Endodermal cell (in vitro differentiated cells): Measurements from ENCODE around the gene CCDC24. TPM values are rescaled to one million over a fixed set of nuclear protein-coding genes. Genes with fewer than 3 reads are reported as not detected.

Source experiments
- DNase-seq: peaks from one replicate; pipeline ENCODE4 v3.0.0-alpha.2; 2017
- H3K27ac ChIP-seq: 2 replicates; pipeline ENCODE4 v1.5.1; 2013; ENCODE audit warnings: mild to moderate bottlenecking, low read depth, low read length, moderate library complexity
- H3K27me3 ChIP-seq: 2 replicates; pipeline ENCODE4 v1.6.1; 2013; ENCODE audit warnings: mild to moderate bottlenecking, low read length, moderate library complexity; ENCODE audit not compliant: insufficient read depth, control insufficient read depth, poor library complexity, severe bottlenecking
- H3K36me3 ChIP-seq: 2 replicates; pipeline ENCODE4 v1.7.0; 2013; ENCODE audit warnings: mild to moderate bottlenecking, low read length, moderate library complexity; ENCODE audit not compliant: control insufficient read depth, insufficient read depth
- H3K4me1 ChIP-seq: one replicate; pipeline ENCODE4 v1.7.0; 2013; ENCODE audit warnings: low read length; ENCODE audit not compliant: control insufficient read depth, insufficient read depth
- H3K4me3 ChIP-seq: 2 replicates; pipeline ENCODE4 v1.5.1; 2013; ENCODE audit warnings: mild to moderate bottlenecking, low read length, moderate library complexity
- H3K9ac ChIP-seq: 2 replicates; pipeline ENCODE4 v1.6.1; 2013; ENCODE audit warnings: mild to moderate bottlenecking, low read length, moderate library complexity; ENCODE audit not compliant: poor library complexity, severe bottlenecking; ENCODE audit errors: extremely low read depth
- H3K9me3 ChIP-seq: 2 replicates; pipeline ENCODE4 v1.6.1; 2013; ENCODE audit warnings: mild to moderate bottlenecking, low read length, moderate library complexity; ENCODE audit not compliant: control insufficient read depth
- H3K27ac Mint-ChIP-seq: 2 replicates; pipeline ENCODE4 v1.8.0; 2020; ENCODE audit warnings: mixed read lengths
- H3K27me3 Mint-ChIP-seq: 2 replicates; pipeline ENCODE4 v1.8.0; 2021; ENCODE audit warnings: mild to moderate bottlenecking, mixed read lengths; ENCODE audit not compliant: insufficient read depth
- H3K36me3 Mint-ChIP-seq: 2 replicates; pipeline ENCODE4 v1.8.0; 2020; ENCODE audit warnings: low read depth, mixed read lengths
- H3K4me1 Mint-ChIP-seq: 2 replicates; pipeline ENCODE4 v1.8.0; 2020; ENCODE audit warnings: mixed read lengths
- H3K4me3 Mint-ChIP-seq: 2 replicates; pipeline ENCODE4 v1.8.0; 2020; ENCODE audit warnings: mild to moderate bottlenecking, moderate library complexity, mixed read lengths
- H3K9me3 Mint-ChIP-seq: 2 replicates; pipeline ENCODE4 v1.8.0; 2020; ENCODE audit warnings: mild to moderate bottlenecking, mixed read lengths
- WGBS, 2 experiments: methylation state at CpG; one replicate each; pipeline versions ENCODE4 v1.1.5 to v1.1.7; 2013; ENCODE audit warnings: missing lambda C conversion rate in 2 of 2, mixed read lengths in 1 of 2; ENCODE audit not compliant: insufficient coverage in 1 of 2, insufficient read length in 1 of 2; 5-methylcytosine and 5-hydroxymethylcytosine counted together
- total RNA-seq, 2 donors: library from RNA; stranded (reverse); fragmentation: NEBNext Ultra II Directional in 1 of 2; extraction: Animal tissue kit (Norgen Biotek cat#: 25700) in 1 of 2; gene quantifications; 2 replicates in 1 of 2; 3 replicates in 1 of 2; pipeline ENCODE4 v1.2.1, GENCODE V29; 2021
- TF ChIP-seq, protein P1 (sequence below): fragments of 200-600 bp; sonication (generic); conservative IDR thresholded peaks from 2 replicates; pipeline ENCODE4 v1.5.0; 2021; ENCODE audit warnings: antibody characterized with exemption, mild to moderate bottlenecking

Gene CCDC24
- total RNA-seq, 2 donors from 2014 or later = 26.6 to 31.1 TPM

DNA sequence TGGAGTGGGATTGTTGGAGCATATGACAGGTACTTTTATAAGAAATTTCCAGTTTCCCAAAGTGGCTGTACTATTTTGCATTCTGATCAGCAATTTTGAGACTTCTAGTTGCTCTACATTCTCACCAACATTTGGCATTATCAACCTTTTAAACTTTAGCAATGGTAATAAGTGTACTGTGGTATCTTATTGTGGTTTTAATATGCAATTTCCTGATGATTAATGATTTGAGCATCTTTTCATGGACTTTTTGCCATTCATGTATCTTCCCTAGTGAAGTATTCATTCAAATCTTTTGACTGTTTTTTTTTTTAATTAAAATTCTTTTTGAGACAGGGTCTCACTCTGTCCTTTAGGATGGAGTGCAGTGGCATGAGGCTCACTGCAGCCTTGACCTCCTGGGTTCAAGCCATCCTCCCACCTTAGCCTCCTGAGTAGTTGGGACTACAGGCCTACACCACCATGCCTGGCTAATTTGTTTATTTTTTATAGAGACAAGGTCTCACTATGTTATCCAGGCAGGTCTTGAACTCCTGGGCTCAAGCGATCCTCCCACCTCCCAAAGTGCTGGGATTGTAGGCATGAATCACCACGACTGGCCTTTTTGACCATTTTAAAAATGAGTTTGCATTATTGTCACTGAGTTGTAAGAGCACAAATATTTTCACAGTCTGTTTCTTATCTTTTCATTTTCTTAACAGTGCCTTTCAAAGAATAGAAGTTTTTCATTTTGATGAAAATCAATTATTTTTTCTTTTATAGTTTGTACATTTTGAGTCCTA, 47.7 kb downstream of the CCDC24 start:
- DNase-seq = no peak
- Histone ChIP-seq H3K4me3 (no peak overlapping the region), H3K27me3 (no peaks in the 10 kb centered on the region), H3K27ac (no peak overlapping the region), H3K9ac (no peak overlapping the region), H3K36me3 (no peaks in the 10 kb centered on the region), H3K9me3 (no peaks in the 10 kb centered on the region), H3K4me1 (peaks cover 6% of the 10 kb centered on the region)
- no peak overlapping the region for H3K27ac Mint-ChIP-seq
- H3K4me3 Mint-ChIP-seq = no peak overlapping the region
- TF ChIP-seq, protein P1, sequence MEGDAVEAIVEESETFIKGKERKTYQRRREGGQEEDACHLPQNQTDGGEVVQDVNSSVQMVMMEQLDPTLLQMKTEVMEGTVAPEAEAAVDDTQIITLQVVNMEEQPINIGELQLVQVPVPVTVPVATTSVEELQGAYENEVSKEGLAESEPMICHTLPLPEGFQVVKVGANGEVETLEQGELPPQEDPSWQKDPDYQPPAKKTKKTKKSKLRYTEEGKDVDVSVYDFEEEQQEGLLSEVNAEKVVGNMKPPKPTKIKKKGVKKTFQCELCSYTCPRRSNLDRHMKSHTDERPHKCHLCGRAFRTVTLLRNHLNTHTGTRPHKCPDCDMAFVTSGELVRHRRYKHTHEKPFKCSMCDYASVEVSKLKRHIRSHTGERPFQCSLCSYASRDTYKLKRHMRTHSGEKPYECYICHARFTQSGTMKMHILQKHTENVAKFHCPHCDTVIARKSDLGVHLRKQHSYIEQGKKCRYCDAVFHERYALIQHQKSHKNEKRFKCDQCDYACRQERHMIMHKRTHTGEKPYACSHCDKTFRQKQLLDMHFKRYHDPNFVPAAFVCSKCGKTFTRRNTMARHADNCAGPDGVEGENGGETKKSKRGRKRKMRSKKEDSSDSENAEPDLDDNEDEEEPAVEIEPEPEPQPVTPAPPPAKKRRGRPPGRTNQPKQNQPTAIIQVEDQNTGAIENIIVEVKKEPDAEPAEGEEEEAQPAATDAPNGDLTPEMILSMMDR = no peak
- WGBS, 2 experiments = 94 to 100% methylated on average over 1 to 2 of the region's 2 CpGs
- no peaks in the 10 kb centered on the region for H3K36me3 Mint-ChIP-seq
- H3K4me1 Mint-ChIP-seq = peaks cover 10% of the 10 kb centered on the region
- no peaks in the 10 kb centered on the region for H3K9me3 Mint-ChIP-seq
- H3K27me3 Mint-ChIP-seq = peaks cover 4% of the 10 kb centered on the region

DNA sequence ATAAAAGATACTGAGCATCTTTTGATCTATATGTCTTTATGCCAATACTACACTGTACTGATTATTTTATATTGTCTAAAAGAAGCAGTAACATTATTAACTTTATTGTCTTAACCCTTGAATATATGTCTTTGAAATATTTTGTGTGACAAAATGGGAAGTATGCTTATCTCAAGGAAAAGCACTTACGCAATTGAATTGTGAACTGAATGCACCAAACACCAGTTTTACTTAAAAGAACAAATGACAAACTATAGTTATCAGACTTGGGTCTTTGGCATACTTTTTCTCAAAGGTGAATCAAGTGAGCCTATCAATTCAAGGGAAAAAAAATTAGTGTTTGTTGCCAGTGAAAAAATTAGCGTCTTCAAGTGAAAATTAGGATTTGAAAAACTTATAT, 49.0 kb downstream of the CCDC24 start:
- no peaks in the 10 kb centered on the region for H3K27me3 ChIP-seq
- no peak for DNase-seq
- H3K4me1 Mint-ChIP-seq = peaks cover 12% of the 10 kb centered on the region
- H3K9me3 Mint-ChIP-seq = no peaks in the 10 kb centered on the region
- 83 to 97% methylated on average over 1 to 2 of the region's 2 CpGs for WGBS, 2 experiments
- no peak overlapping the region for H3K4me3 Mint-ChIP-seq
- H3K4me3 ChIP-seq = no peak overlapping the region
- peaks cover 12% of the 10 kb centered on the region for H3K27me3 Mint-ChIP-seq
- H3K36me3 Mint-ChIP-seq = no peaks in the 10 kb centered on the region
- H3K27ac Mint-ChIP-seq = no peak overlapping the region
- no peak overlapping the region for H3K27ac ChIP-seq
- no peaks in the 10 kb centered on the region for H3K36me3 ChIP-seq
- H3K9ac ChIP-seq = no peak overlapping the region
- TF ChIP-seq, protein P1 = no peak
- no peaks in the 10 kb centered on the region for H3K9me3 ChIP-seq
- H3K4me1 ChIP-seq = peaks cover 6% of the 10 kb centered on the region

DNA sequence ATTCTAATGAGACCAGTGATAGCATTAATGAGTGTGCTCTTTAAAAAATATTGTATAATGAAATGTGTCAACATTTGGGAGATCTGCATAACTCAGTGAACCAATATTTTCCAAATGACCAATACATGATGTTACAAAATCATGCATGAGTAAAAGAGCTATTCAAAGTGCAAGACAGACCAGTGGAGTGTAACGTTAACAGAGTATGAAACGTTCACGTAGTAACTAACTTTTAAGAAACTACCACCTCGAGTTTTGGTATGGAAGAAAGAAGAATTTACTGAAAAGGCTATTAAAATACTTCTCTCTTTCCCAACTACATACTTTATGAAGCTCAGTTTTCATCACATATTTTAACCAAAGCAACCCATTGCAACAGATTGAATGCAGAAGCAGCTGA, 49.4 kb downstream of the CCDC24 start:
- Histone ChIP-seq H3K27me3 (no peaks in the 10 kb centered on the region), H3K36me3 (no peaks in the 10 kb centered on the region), H3K4me3 (no peak overlapping the region), H3K27ac (no peak overlapping the region), H3K4me1 (peaks cover 6% of the 10 kb centered on the region), H3K9me3 (no peaks in the 10 kb centered on the region), H3K9ac (no peak overlapping the region)
- no peak overlapping the region for H3K27ac Mint-ChIP-seq
- H3K27me3 Mint-ChIP-seq = peaks cover 15% of the 10 kb centered on the region
- H3K9me3 Mint-ChIP-seq = no peaks in the 10 kb centered on the region
- DNase-seq = no peak
- TF ChIP-seq, protein P1 = no peak
- no peak overlapping the region for H3K4me3 Mint-ChIP-seq
- H3K4me1 Mint-ChIP-seq = peaks cover 12% of the 10 kb centered on the region
- H3K36me3 Mint-ChIP-seq = no peaks in the 10 kb centered on the region
- 86 to 92% methylated on average over 2 to 4 of the region's 4 CpGs for WGBS, 2 experiments
